ENCODE measurements around the gene STC2.
"Not testable (repeated sequence)": the region's sequence is repeated elsewhere in the genome, so short reads cannot be mapped to it uniquely, and the experiment has no call there.

Gene STC2

GRCh38 chr5:173288632-173289031, 39.6 kb downstream of the STC2 start:
- Histone ChIP-seq H4K12ac (ENCODE audit: low read depth, low read length) (no peak overlapping the region), H2BK12ac (ENCODE audit: low read length) (no peak overlapping the region), H3K4me3 (ENCODE audit: low read depth, low read length) (no peak overlapping the region), H3K27me3 (ENCODE audit: insufficient read depth, low read length) (peaks cover 3% of the 10 kb centered on the region), H3K9ac (ENCODE audit: low read length) (no peak overlapping the region), H2AFZ (ENCODE audit: insufficient read depth, low read length, poor library complexity) (no peak overlapping the region), H4K91ac (ENCODE audit: low read depth, low read length) (no peak overlapping the region), H3K4ac (ENCODE audit: low read depth, low read length) (no peak overlapping the region), H4K8ac (ENCODE audit: low read depth, low read length) (no peak overlapping the region), H3K23ac (ENCODE audit: low read length) (no peak overlapping the region), H3K79me2 (ENCODE audit: control insufficient read depth, insufficient read depth, low read length, poor library complexity) (no peaks in the 10 kb centered on the region), H3K9me3 (ENCODE audit: insufficient read depth, low read depth, low read length) (peaks cover 2% of the 10 kb centered on the region), H3K27ac (ENCODE audit: low read depth, low read length) (no peak overlapping the region), H3K4me2 (ENCODE audit: low read length) (no peak overlapping the region), H3K14ac (ENCODE audit: low read length) (no peak overlapping the region), H3K18ac (ENCODE audit: low read length) (no peak overlapping the region), H3K79me1 (ENCODE audit: low read length) (peaks cover 10% of the 10 kb centered on the region), H3K4me1 (ENCODE audit: control insufficient read depth in 1 of 2, insufficient read depth in 2 of 2, low read length in 2 of 2) (peaks cover 9 to 15% of the 10 kb centered on the region in 2 experiments), H2BK5ac (ENCODE audit: low read depth, low read length, poor library complexity) (no peak overlapping the region), H2BK120ac (ENCODE audit: insufficient read depth, low read length, poor library complexity) (no peak overlapping the region), H2AK5ac (ENCODE audit: low read length) (no peak overlapping the region), H3K36me3 (ENCODE audit: control insufficient read depth in 1 of 2, insufficient read depth in 2 of 2, low read length in 2 of 2) (no peaks in the 10 kb centered on the region)
- DNase-seq, result no peak
- no CpG with 5 or more reads among the region's 4 CpGs for WGBS (ENCODE audit: extremely low coverage, insufficient coverage, insufficient read length)

GRCh38 chr5:173287086-173287485, 41.1 kb downstream of the STC2 start:
- Histone ChIP-seq H3K9me3 (ENCODE audit: insufficient read depth, low read depth, low read length) (peaks cover 2% of the 10 kb centered on the region), H3K4me3 (ENCODE audit: low read depth, low read length) (no peak overlapping the region), H3K9ac (ENCODE audit: low read length) (no peak overlapping the region), H3K23ac (ENCODE audit: low read length) (no peak overlapping the region), H2BK120ac (ENCODE audit: insufficient read depth, low read length, poor library complexity) (no peak overlapping the region), H2AFZ (ENCODE audit: insufficient read depth, low read length, poor library complexity) (no peak overlapping the region), H2BK12ac (ENCODE audit: low read length) (no peak overlapping the region), H3K4me2 (ENCODE audit: low read length) (no peak overlapping the region), H3K18ac (ENCODE audit: low read length) (no peak overlapping the region), H3K36me3 (ENCODE audit: control insufficient read depth in 1 of 2, insufficient read depth in 2 of 2, low read length in 2 of 2) (no peaks in the 10 kb centered on the region), H4K91ac (ENCODE audit: low read depth, low read length) (no peak overlapping the region), H4K8ac (ENCODE audit: low read depth, low read length) (no peak overlapping the region), H3K27me3 (ENCODE audit: insufficient read depth, low read length) (peaks cover 8% of the 10 kb centered on the region), H3K4me1 (ENCODE audit: control insufficient read depth in 1 of 2, insufficient read depth in 2 of 2, low read length in 2 of 2) (peaks cover 7 to 12% of the 10 kb centered on the region in 2 experiments), H2BK5ac (ENCODE audit: low read depth, low read length, poor library complexity) (no peak overlapping the region), H3K14ac (ENCODE audit: low read length) (no peak overlapping the region), H2AK5ac (ENCODE audit: low read length) (no peak overlapping the region), H3K4ac (ENCODE audit: low read depth, low read length) (no peak overlapping the region), H3K27ac (ENCODE audit: low read depth, low read length) (no peak overlapping the region), H3K79me2 (ENCODE audit: control insufficient read depth, insufficient read depth, low read length, poor library complexity) (no peaks in the 10 kb centered on the region), H4K12ac (ENCODE audit: low read depth, low read length) (no peak overlapping the region), H3K79me1 (ENCODE audit: low read length) (peaks cover 6% of the 10 kb centered on the region)
- no peak for DNase-seq
- no CpG with 5 or more reads among the region's 7 CpGs for WGBS (ENCODE audit: extremely low coverage, insufficient coverage, insufficient read length)

- H3K9me3 ChIP-seq (ENCODE audit: insufficient read depth, low read depth, low read length); H4K12ac ChIP-seq (ENCODE audit: low read depth, low read length); H2BK120ac ChIP-seq (ENCODE audit: insufficient read depth, low read length, poor library complexity); H3K27me3 ChIP-seq (ENCODE audit: insufficient read depth, low read length); H3K18ac ChIP-seq (ENCODE audit: low read length); H3K14ac ChIP-seq (ENCODE audit: low read length); H3K36me3 ChIP-seq (ENCODE audit: control insufficient read depth in 1 of 2, insufficient read depth in 2 of 2, low read length in 2 of 2); H3K79me1 ChIP-seq (ENCODE audit: low read length); H3K4me3 ChIP-seq (ENCODE audit: low read depth, low read length); H3K79me2 ChIP-seq (ENCODE audit: control insufficient read depth, insufficient read depth, low read length, poor library complexity); H2BK12ac ChIP-seq (ENCODE audit: low read length); H2AK5ac ChIP-seq (ENCODE audit: low read length); H2AFZ ChIP-seq (ENCODE audit: insufficient read depth, low read length, poor library complexity); H3K4me2 ChIP-seq (ENCODE audit: low read length); H3K4me1 ChIP-seq (ENCODE audit: control insufficient read depth in 1 of 2, insufficient read depth in 2 of 2, low read length in 2 of 2); H4K91ac ChIP-seq (ENCODE audit: low read depth, low read length); H3K27ac ChIP-seq (ENCODE audit: low read depth, low read length); H3K9ac ChIP-seq (ENCODE audit: low read length); H3K4ac ChIP-seq (ENCODE audit: low read depth, low read length); H2BK5ac ChIP-seq (ENCODE audit: low read depth, low read length, poor library complexity); H3K23ac ChIP-seq (ENCODE audit: low read length); DNase-seq; H4K8ac ChIP-seq (ENCODE audit: low read depth, low read length): not testable (repeated sequence)
- 100% methylated on average over 1 of the region's 4 CpGs for WGBS (ENCODE audit: extremely low coverage, insufficient coverage, insufficient read length)
Measured at GRCh38 chr5:173284343-173284958, 43.8 kb downstream of the STC2 start.

GRCh38 chr5:173283318-173284288, 44.6 kb downstream of the STC2 start:
- H3K4me1 ChIP-seq (ENCODE audit: control insufficient read depth in 1 of 2, insufficient read depth in 2 of 2, low read length in 2 of 2), result peaks cover 2 to 6% of the 10 kb centered on the region in 2 experiments
- no peaks in the 10 kb centered on the region for H3K36me3 ChIP-seq (ENCODE audit: control insufficient read depth in 1 of 2, insufficient read depth in 2 of 2, low read length in 2 of 2)
- H2BK5ac ChIP-seq (ENCODE audit: low read depth, low read length, poor library complexity), result no peak overlapping the region
- H3K4me2 ChIP-seq (ENCODE audit: low read length), result peak overlapping the region; percentile 47
- no peak overlapping the region for H3K23ac ChIP-seq (ENCODE audit: low read length)
- no peak overlapping the region for H3K4me3 ChIP-seq (ENCODE audit: low read depth, low read length)
- H4K12ac ChIP-seq (ENCODE audit: low read depth, low read length), result no peak overlapping the region
- H2BK12ac ChIP-seq (ENCODE audit: low read length), result no peak overlapping the region
- H2AK5ac ChIP-seq (ENCODE audit: low read length), result no peak overlapping the region
- no peak overlapping the region for H3K27ac ChIP-seq (ENCODE audit: low read depth, low read length)
- peaks cover 8% of the 10 kb centered on the region for H3K27me3 ChIP-seq (ENCODE audit: insufficient read depth, low read length)
- no peak overlapping the region for H2BK120ac ChIP-seq (ENCODE audit: insufficient read depth, low read length, poor library complexity)
- peaks cover 2% of the 10 kb centered on the region for H3K9me3 ChIP-seq (ENCODE audit: insufficient read depth, low read depth, low read length)
- H2AFZ ChIP-seq (ENCODE audit: insufficient read depth, low read length, poor library complexity), result no peak overlapping the region
- H4K91ac ChIP-seq (ENCODE audit: low read depth, low read length), result no peak overlapping the region
- H4K8ac ChIP-seq (ENCODE audit: low read depth, low read length), result no peak overlapping the region
- H3K14ac ChIP-seq (ENCODE audit: low read length), result no peak overlapping the region
- no peak overlapping the region for H3K9ac ChIP-seq (ENCODE audit: low read length)
- H3K18ac ChIP-seq (ENCODE audit: low read length), result no peak overlapping the region
- H3K4ac ChIP-seq (ENCODE audit: low read depth, low read length), result no peak overlapping the region
- no peaks in the 10 kb centered on the region for H3K79me1 ChIP-seq (ENCODE audit: low read length)
- WGBS (ENCODE audit: extremely low coverage, insufficient coverage, insufficient read length), result no CpG with 5 or more reads among the region's 45 CpGs
- no peaks in the 10 kb centered on the region for H3K79me2 ChIP-seq (ENCODE audit: control insufficient read depth, insufficient read depth, low read length, poor library complexity)
- peak; percentile 74 to 83 for DNase-seq

Measured in trophoblast cell (in vitro differentiated cells and primary cell).